Islet precursor cell (in vitro differentiated cells): ENCODE measurements around the gene TMEM150A.
"Not testable (repeated sequence)": the region's sequence is repeated elsewhere in the genome, so short reads cannot be mapped to it uniquely, and the experiment has no call there.

Source experiments
- DNase-seq: peaks from one replicate; pipeline ENCODE4 v3.0.0-alpha.2; 2018

The TMEM150A gene

DNA sequence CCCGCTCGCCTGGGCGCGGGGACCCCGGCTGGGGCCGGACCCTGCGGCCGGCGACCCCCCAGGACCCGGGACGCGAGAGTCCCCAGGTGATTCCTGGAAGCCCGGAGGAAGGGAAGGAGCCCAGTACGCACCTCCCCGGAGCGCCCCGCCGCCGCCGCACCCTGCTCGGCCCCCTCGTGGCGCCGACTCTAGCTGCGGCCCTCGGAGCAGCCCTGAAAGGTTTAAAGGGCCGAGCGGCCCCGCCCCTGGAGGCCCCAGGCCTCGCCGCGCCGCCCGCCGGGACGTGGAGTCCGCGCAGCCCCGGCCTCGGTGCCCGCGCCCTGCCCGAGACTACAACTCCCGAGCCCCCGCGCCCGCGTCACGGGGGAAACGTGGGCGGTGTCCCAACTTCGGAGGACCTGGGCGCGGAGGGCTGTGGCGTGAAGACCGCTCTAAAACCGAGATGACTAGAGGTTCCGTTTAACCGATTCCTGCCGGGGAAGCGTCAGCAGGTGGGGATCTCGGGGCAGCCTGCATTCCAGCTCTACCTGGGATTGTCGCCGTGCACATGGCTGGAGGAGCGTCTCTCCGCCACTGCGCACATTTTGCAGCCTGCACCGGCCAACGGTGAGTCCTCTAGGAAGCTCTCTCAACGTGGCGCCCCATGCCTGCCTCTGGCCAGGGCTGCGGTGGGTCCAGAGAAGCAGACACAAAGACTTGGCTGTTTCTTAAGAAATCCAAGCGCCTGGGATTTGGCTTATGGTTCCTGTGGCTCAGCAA is at the start of gene TMEM150A:
Gene TMEM150A, minus strand, starts transcription at position 223 of the 759 bp plus-strand sequence. CDS start 750 bp downstream, outside the sequence.
- DNase-seq = peak; percentile 95

- no peak for DNase-seq
These were observed 49.6 kb upstream of the TMEM150A start for GRCh38 chr2:85652056-85652455.

- no peak for DNase-seq
These were observed 48.6 kb upstream of the TMEM150A start for GRCh38 chr2:85651097-85651496.

DNA sequence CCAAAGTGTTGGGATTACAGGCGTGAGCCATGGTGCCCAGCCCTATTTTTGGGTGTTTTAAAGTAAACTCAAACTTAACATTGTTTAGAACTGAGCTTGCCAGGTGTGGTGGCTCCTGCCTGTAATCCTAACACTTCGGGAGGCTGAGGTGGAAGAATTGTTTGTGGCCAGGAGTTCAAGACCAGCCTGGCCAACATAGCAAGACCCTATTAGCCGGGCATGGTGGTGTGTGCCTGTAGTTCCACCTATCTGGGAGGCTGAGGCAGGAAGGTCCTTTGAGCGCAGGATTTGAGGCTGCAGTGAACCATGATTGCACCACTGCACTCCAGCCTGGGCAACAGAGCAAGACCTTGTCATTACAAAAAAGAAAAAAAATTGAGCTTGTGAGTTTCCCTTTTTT is 48.0 kb upstream of the TMEM150A start:
- no peak for DNase-seq

DNA sequence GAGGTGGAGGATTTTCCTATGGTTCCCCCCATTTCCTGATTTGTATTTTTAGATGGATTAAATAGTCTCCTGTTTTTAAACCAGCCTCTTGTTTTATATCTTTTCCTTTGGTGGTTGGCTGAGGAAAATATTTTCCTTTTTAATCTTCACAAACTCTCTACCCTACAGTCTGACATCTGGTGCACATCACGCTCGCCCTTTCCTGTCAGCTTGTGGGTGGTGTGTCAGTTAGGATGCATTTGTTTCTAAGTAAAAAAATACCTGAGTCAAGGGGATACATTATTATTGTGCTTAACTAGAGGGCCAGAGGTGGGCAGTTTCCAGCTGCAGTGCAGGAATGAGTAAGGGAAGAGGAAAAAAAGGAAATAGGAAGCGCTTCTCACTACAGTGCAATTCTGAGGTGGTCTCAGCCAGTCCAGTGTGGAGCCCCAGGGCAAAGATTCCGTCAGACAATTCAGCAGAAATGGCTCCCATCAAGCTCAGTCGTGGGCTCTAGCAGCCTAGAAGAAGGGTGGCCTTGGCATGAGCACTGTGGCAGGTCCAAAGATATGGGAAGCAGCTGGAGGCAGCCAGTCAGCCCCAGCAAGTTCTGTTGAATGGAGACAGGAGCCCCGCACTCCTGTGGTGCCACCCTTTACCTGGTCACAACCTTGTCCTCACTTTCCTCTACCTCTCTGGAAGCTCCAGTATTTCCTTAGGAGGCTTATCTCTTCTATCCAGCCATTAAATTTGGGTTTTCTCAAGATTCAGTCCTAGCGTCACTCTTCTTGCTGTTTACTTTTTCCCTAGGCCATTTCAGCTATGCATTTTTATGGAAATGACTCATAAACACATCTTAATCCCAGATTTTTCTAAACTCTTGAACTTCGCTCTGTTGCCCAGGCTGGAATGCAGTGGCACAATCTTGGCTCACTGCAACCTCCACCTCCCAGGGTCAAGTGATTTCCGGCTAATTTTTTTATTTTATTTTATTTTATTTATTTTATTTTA is 47.0 kb upstream of the TMEM150A start:
- DNase-seq = no peak

DNA sequence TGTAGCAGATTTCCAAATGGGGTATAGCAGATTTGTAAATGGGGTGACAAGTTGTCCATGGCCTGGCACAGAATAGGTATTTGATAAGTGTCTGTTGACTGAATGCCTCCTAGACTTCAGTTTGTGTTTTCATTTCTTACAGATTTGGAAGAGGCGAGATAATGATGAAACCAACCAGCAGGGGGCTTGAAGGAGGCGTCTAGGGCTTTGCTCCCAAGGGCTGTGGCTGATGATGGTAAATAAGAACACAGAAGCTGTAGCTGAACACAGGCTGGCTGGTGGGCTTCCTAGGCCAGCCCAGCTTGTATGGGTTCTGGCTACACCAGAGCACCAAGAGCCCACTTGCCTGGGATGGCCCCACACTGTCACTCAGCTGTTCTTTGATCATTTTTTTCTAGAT is 46.1 kb upstream of the TMEM150A start:
- DNase-seq = peak; percentile 60

- no peak for DNase-seq
These were observed 45.5 kb upstream of the TMEM150A start for GRCh38 chr2:85647823-85648526.

DNA sequence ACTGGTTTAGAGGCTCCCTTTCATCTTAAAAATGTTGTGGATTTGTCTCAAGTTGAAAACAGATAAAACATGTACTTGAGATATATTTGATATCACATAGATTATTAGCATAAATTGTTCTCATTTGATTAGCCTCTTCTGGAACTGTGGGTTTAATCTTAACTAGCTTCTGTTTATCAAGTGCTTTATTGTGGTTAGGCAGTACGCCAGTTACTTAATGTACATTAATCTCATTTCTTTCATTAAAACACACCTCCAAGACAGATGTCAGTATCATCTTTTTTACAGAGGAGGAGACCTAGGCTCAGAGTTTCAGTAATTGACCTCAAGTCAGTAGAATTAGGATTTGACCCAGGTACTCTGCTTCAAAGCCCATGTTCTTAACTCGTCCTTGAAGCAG is 43.7 kb upstream of the TMEM150A start:
- no peak for DNase-seq

DNA sequence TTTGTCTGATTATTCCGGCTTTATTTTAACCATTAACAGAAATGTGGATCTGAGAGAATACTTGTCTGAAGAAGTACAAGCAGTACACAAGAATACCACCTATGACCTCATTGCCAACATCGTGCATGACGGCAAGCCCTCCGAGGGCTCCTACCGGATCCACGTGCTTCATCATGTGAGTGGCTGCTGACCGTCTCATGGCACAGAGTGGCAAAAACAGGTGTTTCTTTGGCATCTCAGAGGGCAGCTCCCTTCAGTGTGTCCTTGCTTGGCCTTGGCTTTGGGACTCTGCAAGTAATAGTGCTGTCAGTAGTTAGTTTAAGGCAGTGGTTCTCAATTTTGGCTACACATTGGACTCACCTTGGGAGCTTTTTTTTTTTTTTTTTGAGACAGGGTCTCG is 42.4 kb upstream of the TMEM150A start:
- no peak for DNase-seq

- no peak for DNase-seq
These were observed 40.2 kb upstream of the TMEM150A start for GRCh38 chr2:85642725-85643124.

- DNase-seq = no peak
These were observed 33.1 kb upstream of the TMEM150A start for GRCh38 chr2:85635636-85636035.

DNA sequence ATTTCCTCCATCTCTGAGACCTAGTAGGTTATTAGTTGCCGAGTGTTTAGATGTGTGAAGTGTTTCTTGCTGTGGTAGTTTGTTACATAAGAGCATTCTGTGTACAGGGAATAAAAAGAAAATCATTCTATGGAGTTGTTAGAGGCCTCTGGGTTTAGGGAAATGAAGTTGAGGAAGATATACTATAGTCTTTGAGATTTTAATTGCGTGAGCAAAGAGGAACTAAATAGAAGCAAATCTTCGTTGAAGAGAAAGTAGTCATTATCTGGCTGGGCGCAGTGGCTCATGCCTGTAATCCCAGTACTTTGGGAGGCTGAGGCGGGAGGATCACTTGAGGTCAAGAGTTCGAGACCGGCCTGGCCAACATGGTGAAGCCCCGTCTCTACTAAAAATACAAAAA is 32.5 kb upstream of the TMEM150A start:
- no peak for DNase-seq

GRCh38 chr2:85631316-85631715 is 28.8 kb upstream of the TMEM150A start:
- DNase-seq = no peak

DNA sequence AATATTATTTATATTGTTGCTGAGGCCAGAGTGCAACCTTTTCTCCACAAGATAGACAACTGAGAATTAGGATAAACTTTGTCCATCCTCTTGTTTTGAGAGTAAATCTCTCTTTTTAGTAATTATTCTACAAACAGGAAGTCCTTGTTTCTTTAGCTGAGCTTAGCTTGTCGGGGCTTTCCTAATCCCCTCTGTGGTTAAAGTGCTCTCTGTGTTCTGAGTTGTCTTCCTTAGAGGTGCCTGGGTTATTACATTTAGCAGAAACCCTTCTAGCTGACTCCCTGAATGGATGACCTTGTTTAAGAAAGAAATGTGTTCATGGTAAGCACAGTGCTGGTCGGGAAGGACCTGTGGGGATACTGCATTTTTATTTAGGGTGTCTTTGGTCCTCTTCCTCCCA is 26.2 kb upstream of the TMEM150A start:
- DNase-seq = no peak

- DNase-seq = no peak
These were observed 21.5 kb upstream of the TMEM150A start for GRCh38 chr2:85623991-85624390.

- no peak for DNase-seq
These were observed 18.8 kb upstream of the TMEM150A start for GRCh38 chr2:85621338-85621737.

DNA sequence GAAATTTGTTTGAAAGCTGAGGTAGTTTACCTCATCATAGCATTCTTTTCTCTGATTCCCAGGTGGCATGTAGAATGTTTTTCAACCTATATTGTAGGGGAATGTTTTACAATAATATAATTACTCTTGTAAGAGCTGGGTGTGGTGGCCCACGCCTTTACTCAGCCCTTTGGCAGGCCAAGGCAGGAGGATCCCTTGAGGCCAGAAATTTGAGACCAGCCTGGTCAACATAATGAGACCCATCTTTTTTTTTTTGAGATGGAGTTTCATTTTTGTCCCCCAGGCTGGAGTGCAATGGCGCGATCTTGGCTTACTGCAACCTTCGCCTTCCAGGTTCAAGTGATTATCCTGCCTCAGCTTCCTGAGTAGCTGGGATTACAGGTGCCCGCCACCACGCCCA is 17.1 kb upstream of the TMEM150A start:
- DNase-seq = no peak

DNA sequence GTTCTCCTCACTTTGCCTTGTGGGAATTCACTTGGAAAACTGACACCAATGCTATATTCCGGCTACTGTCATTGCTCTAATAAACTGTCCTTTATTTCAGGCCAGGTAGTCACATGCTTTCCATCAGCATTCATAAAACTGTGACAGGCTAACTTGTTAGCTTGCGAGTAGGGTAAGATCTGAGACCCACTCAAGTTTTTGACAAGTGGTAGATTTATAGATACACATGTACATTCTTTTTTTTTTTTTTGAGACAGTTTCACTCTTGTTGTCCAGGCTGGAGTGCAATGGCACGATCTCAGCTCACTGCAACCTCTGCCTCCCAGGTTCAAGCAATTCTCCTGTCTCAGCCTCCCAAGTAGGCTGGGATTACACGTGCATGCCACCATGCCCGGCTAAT is 15.2 kb upstream of the TMEM150A start:
- not testable (repeated sequence) for DNase-seq

GRCh38 chr2:85615413-85615728 is 12.9 kb upstream of the TMEM150A start:
- no peak for DNase-seq

DNA sequence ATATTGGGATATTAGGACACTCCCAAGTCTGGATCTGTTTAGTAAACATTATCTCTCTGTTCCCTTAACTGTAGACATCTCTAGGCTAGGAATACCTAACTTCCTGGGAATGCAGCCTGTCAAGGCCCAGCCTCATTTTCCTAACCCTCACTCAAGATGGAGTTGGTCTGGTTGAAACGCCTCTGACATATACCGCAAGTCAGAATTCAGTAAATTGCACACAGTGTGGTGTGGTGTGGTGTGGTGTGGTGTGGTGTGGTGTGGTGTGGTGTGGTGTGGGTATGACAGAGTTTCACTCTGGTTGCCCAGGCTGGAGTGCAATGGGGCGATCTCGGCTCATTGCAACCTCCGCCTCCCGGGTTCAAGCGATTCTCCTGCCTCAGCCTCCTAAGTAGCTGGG is 12.3 kb upstream of the TMEM150A start:
- DNase-seq = peak; percentile 45

DNA sequence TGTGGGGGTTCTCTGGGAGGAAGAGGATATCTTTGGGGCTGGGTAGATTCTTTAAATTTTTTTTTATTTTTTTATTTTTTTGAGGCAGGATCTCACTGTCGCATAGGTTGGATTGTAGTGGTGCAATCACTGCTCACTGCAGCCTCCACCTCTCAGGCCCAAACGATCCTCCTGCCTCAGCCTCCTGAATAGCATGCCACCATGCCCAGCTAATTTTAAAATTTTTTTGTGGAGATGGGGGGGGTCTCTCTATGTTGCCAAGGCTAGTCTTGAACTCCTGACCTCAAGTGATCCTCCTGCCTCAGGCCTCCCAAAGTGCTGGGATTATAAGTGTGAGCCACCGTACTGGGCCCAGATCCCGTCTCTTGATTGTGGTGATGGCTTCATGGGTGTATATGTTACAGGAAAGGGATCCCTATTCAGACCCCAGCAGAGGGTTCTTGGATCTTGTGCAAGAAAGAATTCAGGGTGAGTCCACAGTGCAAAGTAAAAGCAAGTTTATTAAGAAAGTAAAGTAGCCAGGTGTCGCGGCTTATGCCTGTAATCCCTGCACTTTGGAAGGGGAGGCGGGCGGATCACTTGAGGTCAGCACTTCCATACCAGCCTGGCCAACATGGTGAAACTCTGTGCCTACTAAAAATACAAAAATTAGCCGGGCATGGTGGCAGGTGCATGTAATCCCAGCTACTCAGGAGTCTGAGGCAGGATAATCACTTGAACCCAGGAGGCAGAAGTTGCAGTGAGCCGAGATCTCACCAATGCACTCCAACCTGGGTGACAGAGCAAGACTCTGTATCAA is 11.4 kb upstream of the TMEM150A start:
- no peak for DNase-seq
